Measurements from ENCODE around the gene PIP5K1A.
A peak's percentile ranks its signal among the peaks of the same experiment; 100 is the strongest.

The PIP5K1A gene

GRCh38 chr1:151246786-151247185 is 48.4 kb downstream of the PIP5K1A start:
- Histone ChIP-seq H3K27me3 (no peaks in the 10 kb centered on the region), H3K27ac (no peak overlapping the region), H3K4me1 (ENCODE audit: control insufficient read depth in 1 of 2, insufficient read depth in 1 of 2, low read depth in 1 of 2, low read length in 1 of 2) (no peaks in the 10 kb centered on the region), H3K4me3 (ENCODE audit: low read depth in 1 of 2, low read length in 1 of 2) (no peak overlapping the region), H3K9me3 (no peaks in the 10 kb centered on the region), H3K36me3 (peaks cover 78% of the 10 kb centered on the region)
- no peak for TF ChIP-seq CTCF (IDR thresholded peaks at IDR 0.05)

- TF ChIP-seq CTCF (IDR thresholded peaks at IDR 0.05), result peak; percentile 82
- H3K4me3 ChIP-seq (ENCODE audit: low read depth in 1 of 2, low read length in 1 of 2), result no peak overlapping the region
- no peaks in the 10 kb centered on the region for H3K27me3 ChIP-seq
- H3K27ac ChIP-seq, result peak overlapping the region; percentile 25
- no peaks in the 10 kb centered on the region for H3K9me3 ChIP-seq
- peaks cover 31% of the 10 kb centered on the region for H3K36me3 ChIP-seq
- H3K4me1 ChIP-seq (ENCODE audit: control insufficient read depth in 1 of 2, insufficient read depth in 1 of 2, low read depth in 1 of 2, low read length in 1 of 2), result peaks cover 15 to 16% of the 10 kb centered on the region in 2 experiments
Measured at GRCh38 chr1:151251656-151252470, 53.5 kb downstream of the PIP5K1A start.

GRCh38 chr1:151254217-151255213 is 56.2 kb downstream of the PIP5K1A start, which contains the start of gene PSMD4:
Gene PSMD4 (plus strand): TSS chr1:151254734. CDS start chr1:151254783, 49 bp downstream.
- Histone ChIP-seq H3K4me1 (ENCODE audit: control insufficient read depth in 1 of 2, insufficient read depth in 1 of 2, low read depth in 1 of 2, low read length in 1 of 2) (peaks cover 15 to 16% of the 10 kb centered on the region in 2 experiments), H3K27ac (peak within 1 kb of the TSS; percentile 90), H3K4me3 (ENCODE audit: low read depth in 1 of 2, low read length in 1 of 2) (peak within 1 kb of the TSS; percentile 69 to 84), H3K9me3 (no peaks in the 10 kb centered on the region), H3K36me3 (peaks cover 5% of the 10 kb centered on the region), H3K27me3 (no peaks in the 10 kb centered on the region)
- TF ChIP-seq CTCF (IDR thresholded peaks at IDR 0.05), result peak; percentile 10

DNA sequence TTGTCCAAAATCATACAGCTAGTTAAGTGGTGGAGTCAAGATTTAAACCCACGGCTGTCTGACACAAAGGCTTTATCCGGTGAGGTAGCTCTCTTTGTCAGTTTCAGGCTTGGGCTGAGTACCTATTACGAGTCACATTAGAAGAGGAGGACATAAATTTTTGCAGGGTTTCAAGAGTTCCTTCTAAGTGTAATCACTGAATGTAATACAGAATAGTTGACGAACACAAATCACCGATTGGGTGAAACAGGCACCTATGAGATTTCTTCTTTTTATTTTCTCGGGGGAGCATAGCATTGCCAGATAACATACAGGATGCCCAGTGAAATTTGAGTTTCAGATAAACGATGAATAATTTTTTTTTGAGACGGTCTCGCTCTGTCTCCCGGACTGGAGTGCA is 57.0 kb downstream of the PIP5K1A start:
- no peaks in the 10 kb centered on the region for H3K36me3 ChIP-seq
- no peaks in the 10 kb centered on the region for H3K27me3 ChIP-seq
- no peaks in the 10 kb centered on the region for H3K9me3 ChIP-seq
- H3K27ac ChIP-seq, result peak overlapping the region; percentile 90
- peaks cover 15 to 16% of the 10 kb centered on the region in 2 experiments for H3K4me1 ChIP-seq (ENCODE audit: control insufficient read depth in 1 of 2, insufficient read depth in 1 of 2, low read depth in 1 of 2, low read length in 1 of 2)
- H3K4me3 ChIP-seq (ENCODE audit: low read depth in 1 of 2, low read length in 1 of 2), result peak overlapping the region; percentile 69 to 84
- no peak for TF ChIP-seq CTCF (IDR thresholded peaks at IDR 0.05)

- Histone ChIP-seq H3K4me3 (ENCODE audit: low read depth in 1 of 2, low read length in 1 of 2) (no peak overlapping the region), H3K36me3 (peaks cover 24% of the 10 kb centered on the region), H3K27me3 (no peaks in the 10 kb centered on the region), H3K9me3 (no peaks in the 10 kb centered on the region), H3K27ac (no peak overlapping the region), H3K4me1 (ENCODE audit: control insufficient read depth in 1 of 2, insufficient read depth in 1 of 2, low read depth in 1 of 2, low read length in 1 of 2) (peaks cover 15 to 17% of the 10 kb centered on the region in 2 experiments)
- TF ChIP-seq CTCF (IDR thresholded peaks at IDR 0.05), result no peak
Measured at GRCh38 chr1:151259351-151259750, 61.0 kb downstream of the PIP5K1A start.

All from neutrophil (primary cell).